ENCODE measurements around the gene PAX1. TPM values are rescaled to one million over a fixed set of nuclear protein-coding genes. Genes with fewer than 3 reads are reported as not detected.

PAX1 gene
- total RNA-seq, 6 experiments from 2014 or later = not detected

DNA sequence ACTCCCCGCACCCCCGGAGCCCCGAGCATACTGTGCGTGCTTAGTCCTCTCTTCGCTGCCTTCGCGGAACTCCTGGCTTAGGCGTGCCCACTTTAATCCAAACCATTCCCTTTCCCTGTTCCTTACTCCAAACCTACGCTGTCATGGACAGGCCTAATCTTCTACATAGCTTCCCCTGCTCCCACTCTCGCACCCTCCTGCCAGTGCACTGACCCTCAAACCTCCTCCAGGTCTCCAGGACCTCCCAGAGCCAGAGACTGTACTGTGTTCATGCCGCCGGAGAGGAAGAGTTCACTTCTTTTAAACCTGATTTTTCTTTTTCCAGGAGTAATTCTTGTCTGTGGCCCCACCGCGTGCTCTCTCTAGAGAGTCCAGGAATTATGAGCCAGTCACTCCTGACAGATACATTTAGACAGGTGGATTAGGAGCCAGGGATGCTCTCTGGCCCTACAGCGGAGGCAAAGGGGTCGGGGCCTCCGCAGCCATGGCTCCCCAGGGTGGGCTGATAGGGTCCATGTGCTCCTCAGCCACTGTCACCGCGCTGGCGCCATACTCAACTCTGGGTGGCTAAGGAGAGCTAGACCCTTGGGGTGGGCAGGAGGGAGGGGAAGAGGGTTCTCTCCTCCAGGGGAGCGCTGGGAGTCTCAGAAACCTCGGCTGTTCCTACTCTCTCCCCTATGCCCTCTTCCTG, 1.6 kb upstream of the PAX1 start:
- Mint-ChIP-seq H3K4me3 (no peak overlapping the region), H3K4me1 (ENCODE audit: low read depth) (no peaks in the 10 kb centered on the region), H3K27me3 (ENCODE audit: insufficient read depth) (peaks cover 20% of the 10 kb centered on the region), H3K9me3 (no peaks in the 10 kb centered on the region), H3K27ac (no peak overlapping the region), H3K36me3 (ENCODE audit: low read depth) (no peaks in the 10 kb centered on the region)
- TF ChIP-seq, protein P1, sequence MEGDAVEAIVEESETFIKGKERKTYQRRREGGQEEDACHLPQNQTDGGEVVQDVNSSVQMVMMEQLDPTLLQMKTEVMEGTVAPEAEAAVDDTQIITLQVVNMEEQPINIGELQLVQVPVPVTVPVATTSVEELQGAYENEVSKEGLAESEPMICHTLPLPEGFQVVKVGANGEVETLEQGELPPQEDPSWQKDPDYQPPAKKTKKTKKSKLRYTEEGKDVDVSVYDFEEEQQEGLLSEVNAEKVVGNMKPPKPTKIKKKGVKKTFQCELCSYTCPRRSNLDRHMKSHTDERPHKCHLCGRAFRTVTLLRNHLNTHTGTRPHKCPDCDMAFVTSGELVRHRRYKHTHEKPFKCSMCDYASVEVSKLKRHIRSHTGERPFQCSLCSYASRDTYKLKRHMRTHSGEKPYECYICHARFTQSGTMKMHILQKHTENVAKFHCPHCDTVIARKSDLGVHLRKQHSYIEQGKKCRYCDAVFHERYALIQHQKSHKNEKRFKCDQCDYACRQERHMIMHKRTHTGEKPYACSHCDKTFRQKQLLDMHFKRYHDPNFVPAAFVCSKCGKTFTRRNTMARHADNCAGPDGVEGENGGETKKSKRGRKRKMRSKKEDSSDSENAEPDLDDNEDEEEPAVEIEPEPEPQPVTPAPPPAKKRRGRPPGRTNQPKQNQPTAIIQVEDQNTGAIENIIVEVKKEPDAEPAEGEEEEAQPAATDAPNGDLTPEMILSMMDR (IDR thresholded peaks at IDR 0.05) = no peak
- no peak for DNase-seq

DNA sequence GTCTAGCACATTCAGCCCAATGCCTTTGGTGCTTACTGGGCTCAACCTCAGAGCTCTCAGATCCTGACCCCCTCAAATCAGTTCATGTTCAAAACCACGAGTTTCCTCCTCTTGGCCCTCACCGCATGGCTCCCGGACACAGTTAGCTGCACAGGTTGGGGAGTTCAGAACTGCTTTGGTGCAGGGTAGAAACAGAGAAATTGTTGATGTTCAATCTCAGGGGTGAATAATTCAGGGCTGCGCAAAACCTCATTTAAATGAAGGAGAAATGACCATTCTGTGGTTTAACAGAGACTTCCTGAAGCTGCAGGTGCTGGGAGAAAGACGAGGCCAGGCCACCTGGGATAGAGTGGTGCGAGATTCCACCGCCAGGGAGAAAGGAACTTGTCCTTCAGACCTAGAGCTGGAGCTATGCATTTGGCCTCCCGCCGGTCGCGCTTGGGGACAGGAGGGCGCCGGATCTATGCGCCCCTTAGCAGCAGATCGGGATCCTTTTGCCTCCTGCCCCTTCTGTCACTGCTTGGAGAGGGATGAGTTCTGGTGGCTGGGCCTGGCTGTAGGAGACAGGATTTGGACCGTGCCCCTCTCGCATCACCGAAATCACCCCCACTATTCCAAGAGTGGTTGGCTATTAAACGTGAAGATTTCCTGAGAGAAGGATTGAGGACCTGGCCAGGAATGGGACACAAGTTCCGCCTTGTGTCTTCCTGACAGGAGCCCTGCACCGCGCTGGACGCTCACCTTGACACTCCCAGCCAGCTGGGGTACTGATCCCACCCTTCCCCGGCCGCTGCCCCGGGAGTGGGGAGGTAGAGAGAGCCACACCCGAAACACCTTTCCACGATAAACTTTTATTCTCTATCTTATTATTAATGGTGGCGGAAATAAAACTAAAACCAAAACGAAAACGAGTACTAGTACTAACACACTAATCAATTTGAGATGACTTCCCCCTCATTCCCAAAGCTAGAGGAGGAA, 767 bp upstream of the PAX1 start:
- DNase-seq = no peak
- Mint-ChIP-seq H3K36me3 (ENCODE audit: low read depth) (no peaks in the 10 kb centered on the region), H3K27ac (no peak overlapping the region), H3K27me3 (ENCODE audit: insufficient read depth) (peaks cover 23% of the 10 kb centered on the region), H3K4me3 (no peak overlapping the region), H3K9me3 (no peaks in the 10 kb centered on the region), H3K4me1 (ENCODE audit: low read depth) (no peaks in the 10 kb centered on the region)
- TF ChIP-seq, protein P1 (IDR thresholded peaks at IDR 0.05) = no peak

DNA sequence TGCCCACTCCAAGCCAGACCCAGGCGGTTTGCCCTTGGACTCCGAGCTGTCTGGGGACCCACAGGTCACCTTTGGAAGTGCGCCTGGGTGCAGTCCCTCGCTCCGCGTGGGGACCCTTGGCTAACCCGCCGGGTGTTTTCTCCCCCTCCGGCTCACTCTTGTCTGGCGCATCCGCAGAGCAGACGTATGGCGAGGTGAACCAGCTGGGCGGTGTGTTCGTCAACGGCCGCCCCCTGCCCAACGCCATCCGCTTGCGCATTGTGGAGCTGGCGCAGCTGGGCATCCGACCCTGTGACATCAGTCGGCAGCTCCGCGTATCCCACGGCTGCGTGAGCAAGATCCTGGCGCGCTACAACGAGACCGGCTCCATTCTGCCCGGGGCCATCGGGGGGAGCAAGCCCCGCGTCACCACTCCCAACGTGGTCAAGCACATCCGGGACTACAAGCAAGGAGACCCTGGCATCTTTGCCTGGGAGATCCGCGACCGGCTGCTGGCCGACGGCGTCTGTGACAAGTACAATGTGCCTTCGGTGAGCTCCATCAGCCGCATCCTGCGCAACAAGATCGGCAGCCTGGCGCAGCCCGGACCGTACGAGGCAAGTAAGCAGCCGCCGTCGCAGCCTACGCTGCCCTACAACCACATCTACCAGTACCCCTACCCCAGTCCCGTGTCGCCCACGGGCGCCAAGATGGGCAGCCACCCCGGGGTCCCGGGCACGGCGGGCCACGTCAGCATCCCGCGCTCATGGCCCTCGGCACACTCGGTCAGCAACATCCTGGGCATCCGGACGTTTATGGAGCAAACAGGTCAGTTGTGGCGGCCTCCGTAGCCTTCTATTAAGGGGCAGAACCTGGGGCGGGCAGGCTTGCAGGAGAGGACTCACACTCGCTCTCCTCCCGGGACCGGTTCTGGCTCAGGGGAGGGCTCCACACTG, 1.1 kb downstream of the PAX1 start:
- DNase-seq = no peak
- Mint-ChIP-seq H3K4me3 (no peak overlapping the region), H3K27me3 (ENCODE audit: insufficient read depth) (peaks cover 21% of the 10 kb centered on the region), H3K9me3 (no peaks in the 10 kb centered on the region), H3K27ac (no peak overlapping the region), H3K4me1 (ENCODE audit: low read depth) (no peaks in the 10 kb centered on the region), H3K36me3 (ENCODE audit: low read depth) (no peaks in the 10 kb centered on the region)
- TF ChIP-seq, protein P1 (IDR thresholded peaks at IDR 0.05) = no peak

DNA sequence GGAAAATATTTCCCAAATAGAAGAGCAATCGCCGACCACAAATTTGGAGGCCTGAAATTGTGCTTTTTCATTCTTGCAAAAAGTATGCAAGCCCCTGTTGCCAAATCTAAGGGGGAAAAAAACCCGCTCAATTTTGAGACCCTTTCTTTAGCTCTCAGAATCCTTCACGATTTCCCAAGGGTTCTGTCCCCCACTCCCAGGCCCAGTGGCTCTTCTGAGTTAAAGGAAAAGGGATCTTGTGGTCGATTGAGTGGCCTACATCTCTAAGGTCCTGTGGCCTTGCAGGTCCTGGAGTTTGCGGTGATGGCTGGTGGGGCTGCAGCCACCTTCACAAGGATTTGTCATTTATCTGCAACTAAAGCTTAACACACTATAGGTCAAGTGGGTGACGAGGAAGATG, 1.8 kb downstream of the PAX1 start:
- no peak for DNase-seq
- Mint-ChIP-seq H3K4me3 (no peak overlapping the region), H3K9me3 (no peaks in the 10 kb centered on the region), H3K27me3 (ENCODE audit: insufficient read depth) (peaks cover 17% of the 10 kb centered on the region), H3K27ac (no peak overlapping the region), H3K4me1 (ENCODE audit: low read depth) (no peaks in the 10 kb centered on the region), H3K36me3 (ENCODE audit: low read depth) (no peaks in the 10 kb centered on the region)
- TF ChIP-seq, protein P1 (IDR thresholded peaks at IDR 0.05) = no peak

All from HFFc6 (cell line).